Measurements from ENCODE around the gene GPR142. TPM values are rescaled to one million over a fixed set of nuclear protein-coding genes. Genes with fewer than 3 reads are reported as not detected.

GPR142 gene
- polyA plus RNA-seq, 1 of the 3 experiments (the other 2 are of a cell fraction), result not detected

- WGBS (ENCODE audit: low lambda C conversion rate), result 22% methylated on average over 19 of the region's 20 CpGs
- H3K9me3 ChIP-seq, result no peaks in the 10 kb centered on the region
- peak; percentile 98 for DNase-seq
- no peaks in the 10 kb centered on the region for H3K9me2 ChIP-seq
- no peak overlapping the region for H3K4me3 ChIP-seq (ENCODE audit: low read depth in 2 of 2, low read length in 1 of 2)
- TF ChIP-seq CTCF (IDR thresholded peaks at IDR 0.05) (peak; percentile 52), SIN3A (IDR thresholded peaks at IDR 0.05; ENCODE audit: borderline replicate concordance, low read depth, low read length) (no peak), RAD21 (IDR thresholded peaks at IDR 0.05; ENCODE audit: low read length) (peak; percentile 99), SMC3 (IDR thresholded peaks at IDR 0.05; ENCODE audit: low read depth, low read length) (peak; percentile 96)
- POLR2A ChIA-PET, result interaction anchor here (0.8 to 2.1 kb wide), 3 partner anchors 12 to 77 kb away, joined by 3 to 8 read pairs (median 3); no protein-coding TSS in a partner anchor
- H3K27ac ChIP-seq (ENCODE audit: low read depth in 2 of 2, low read length in 1 of 2), result no peak overlapping the region
- H3K27me3 ChIP-seq (ENCODE audit: insufficient read depth), result no peaks in the 10 kb centered on the region
- no peak overlapping the region for H3K9ac ChIP-seq
- CTCF ChIA-PET, result interaction anchor here (0.6 to 5.7 kb wide), 80 partner anchors 9 to 391 kb away, joined by 3 to 159 read pairs (median 4); partner anchors contain the start of genes BTBD17, CD300A, CD300C and GPR142
- no peaks in the 10 kb centered on the region for H3K79me2 ChIP-seq (ENCODE audit: insufficient read depth)
- peaks cover 0 to 2% of the 10 kb centered on the region in 2 experiments; a peak in 1 of 4 replicates for H3K4me1 ChIP-seq (ENCODE audit: control insufficient read depth in 1 of 2, insufficient read depth in 2 of 2, low read depth in 1 of 2, low read length in 1 of 2)
- H4K20me1 ChIP-seq (ENCODE audit: insufficient read depth), result no peaks in the 10 kb centered on the region
- H3K4me2 ChIP-seq, result no peak overlapping the region
- H2AFZ ChIP-seq (ENCODE audit: low read depth), result no peak overlapping the region
- H3F3A ChIP-seq (replicated peaks; ENCODE audit: insufficient read depth), result no peaks in the 10 kb centered on the region
- H3K36me3 ChIP-seq (replicated peaks in 1 of 2; ENCODE audit: control insufficient read depth in 1 of 2, insufficient read depth in 2 of 2, low read length in 1 of 2), result no peaks in the 10 kb centered on the region
These were observed 12.3 kb downstream of the GPR142 start for GRCh38 chr17:74379495-74380085.

- H3K27ac ChIP-seq (ENCODE audit: low read depth in 2 of 2, low read length in 1 of 2), result no peak overlapping the region
- H3K4me1 ChIP-seq (ENCODE audit: control insufficient read depth in 1 of 2, insufficient read depth in 2 of 2, low read depth in 1 of 2, low read length in 1 of 2), result peaks cover 0 to 2% of the 10 kb centered on the region in 2 experiments; a peak in 1 of 4 replicates
- TF ChIP-seq CHD2 (IDR thresholded peaks at IDR 0.05; ENCODE audit: low read length, partially characterized antibody) (no peak), EP300 (IDR thresholded peaks at IDR 0.05; ENCODE audit: borderline replicate concordance in 1 of 2, low read depth in 1 of 2, low read length in 1 of 2) (no peak), RXRA (IDR thresholded peaks at IDR 0.05; ENCODE audit: borderline replicate concordance, low read depth) (no peak), RCOR1 (IDR thresholded peaks at IDR 0.05; ENCODE audit: low read length) (no peak), RAD21 (IDR thresholded peaks at IDR 0.05; ENCODE audit: low read length) (no peak), MAX (IDR thresholded peaks at IDR 0.05; ENCODE audit: low read depth) (no peak), MXI1 (IDR thresholded peaks at IDR 0.05; ENCODE audit: low read depth, low read length) (no peak), REST (IDR thresholded peaks at IDR 0.05; ENCODE audit: low read depth, low read length) (no peak), GABPA (IDR thresholded peaks at IDR 0.05; ENCODE audit: low read depth) (no peak), EZH2phosphoT487 (IDR thresholded peaks at IDR 0.05; ENCODE audit: borderline replicate concordance, low read depth) (no peak), TEAD4 (IDR thresholded peaks at IDR 0.05; ENCODE audit: borderline replicate concordance, insufficient read depth) (no peak), USF2 (IDR thresholded peaks at IDR 0.05; ENCODE audit: borderline replicate concordance, low read depth, low read length) (no peak), NRF1 (IDR thresholded peaks at IDR 0.05; ENCODE audit: low read depth, low read length) (no peak), FOXJ3 (CRISPR knock-in tag; IDR thresholded peaks at IDR 0.05) (no peak), MEF2A (IDR thresholded peaks at IDR 0.05; ENCODE audit: borderline replicate concordance, low read depth) (no peak)
- no peaks in the 10 kb centered on the region for H3K9me2 ChIP-seq
- POLR2A ChIA-PET, result interaction anchor here (0.8 to 1.5 kb wide), 4 partner anchors 11 to 77 kb away, joined by 3 read pairs; no protein-coding TSS in a partner anchor
- H3K36me3 ChIP-seq (replicated peaks in 1 of 2; ENCODE audit: control insufficient read depth in 1 of 2, insufficient read depth in 2 of 2, low read length in 1 of 2), result no peaks in the 10 kb centered on the region
- DNase-seq, result no peak
- H4K20me1 ChIP-seq (ENCODE audit: insufficient read depth), result no peaks in the 10 kb centered on the region
- H3K4me2 ChIP-seq, result no peak overlapping the region
- CTCF ChIA-PET, result interaction anchor here (0.6 to 5.7 kb wide), 47 partner anchors 8 to 391 kb away, joined by 3 to 159 read pairs (median 7); partner anchors contain the start of genes BTBD17, CD300A, GPR142 and RAB37
- H2AFZ ChIP-seq (ENCODE audit: low read depth), result no peak overlapping the region
- no peaks in the 10 kb centered on the region for H3F3A ChIP-seq (replicated peaks; ENCODE audit: insufficient read depth)
- H3K9ac ChIP-seq, result no peak overlapping the region
- no peaks in the 10 kb centered on the region for H3K27me3 ChIP-seq (ENCODE audit: insufficient read depth)
- H3K4me3 ChIP-seq (ENCODE audit: low read depth in 2 of 2, low read length in 1 of 2), result no peak overlapping the region
- H3K79me2 ChIP-seq (ENCODE audit: insufficient read depth), result no peaks in the 10 kb centered on the region
- WGBS (ENCODE audit: low lambda C conversion rate), result 53% methylated on average over 16 of the region's 17 CpGs
- H3K9me3 ChIP-seq, result no peaks in the 10 kb centered on the region
These were observed 13.0 kb downstream of the GPR142 start for GRCh38 chr17:74380086-74380958.

Measured in SK-N-SH (cell line).